NB4 (cell line): ENCODE data around the gene SMOC2.

Experiments used
- MYC ChIP-seq: IDR thresholded peaks from 2 replicates; pipeline ENCODE4 v1.6.1; 2011; ENCODE audit warnings: low read depth, low read length
- POLR2A ChIP-seq: IDR thresholded peaks from 2 replicates; pipeline ENCODE4 v1.6.1; 2011; ENCODE audit warnings: mild to moderate bottlenecking; ENCODE audit not compliant: insufficient read length; ENCODE audit errors: extremely low read depth

- TF ChIP-seq POLR2A (no peak), MYC (no peak)
These were observed 38.4 kb downstream of the SMOC2 start for GRCh38 chr6:168479421-168479820.
